Right atrium auricular region (tissue), 2 donors: ENCODE results near the gene PIK3CG. TPM values are rescaled to one million over a fixed set of nuclear protein-coding genes. Genes with fewer than 3 reads are reported as not detected.
"Not testable (repeated sequence)": the region's sequence is repeated elsewhere in the genome, so short reads cannot be mapped to it uniquely, and the experiment has no call there.

Source experiments
- DNase-seq: peaks from one replicate; pipeline ENCODE4 v3.0.0-alpha.2; 2019; ENCODE audit warnings: low spot score
- H3K27ac ChIP-seq, 2 donors: fragments of 200-600 bp; sonication (generic); 1 replicate in 1 of 2; 2 replicates in 1 of 2; pipeline ENCODE4 v1.5.1; 2016 to 2019
- H3K27me3 ChIP-seq, 2 donors: fragments of 200-600 bp; sonication (generic); one replicate each; pipeline versions ENCODE4 v1.5.1 to v1.6.0; 2017 to 2019
- H3K36me3 ChIP-seq: fragments of 200-600 bp; sonication (generic); one replicate; pipeline ENCODE4 v1.5.1; 2016
- H3K4me1 ChIP-seq, 2 donors: fragments of 200-600 bp; sonication (generic); one replicate each; pipeline versions ENCODE4 v1.5.1 to v1.6.0; 2017 to 2019
- H3K4me3 ChIP-seq, 2 donors: fragments of 200-600 bp; sonication (generic); 1 replicate in 1 of 2; 2 replicates in 1 of 2; pipeline ENCODE4 v1.5.1; 2017 to 2019; ENCODE audit warnings: mild to moderate bottlenecking in 1 of 2, moderate library complexity in 1 of 2
- H3K9me3 ChIP-seq, 2 donors: fragments of 200-600 bp; sonication (generic); one replicate each; pipeline ENCODE4 v1.5.1; 2019
- total RNA-seq, 2 donors: library from RNA; depleted of rRNA; stranded (reverse); fragments of >200 nt; gene quantifications; one replicate each; pipeline ENCODE4 v1.1.0, GENCODE V29; 2016
- TF ChIP-seq, protein P1 (sequence below), 2 donors: fragments of 200-600 bp; sonication (generic); IDR thresholded peaks; one replicate each; pipeline ENCODE4 v1.5.1; 2019; ENCODE audit warnings: antibody characterized with exemption in 2 of 2

The PIK3CG gene
- total RNA-seq, 2 donors from 2014 or later = 0.82 to 3.0 TPM

- no peak for DNase-seq
- Histone ChIP-seq H3K27me3 (no peaks in the 10 kb centered on the region), H3K36me3 (no peaks in the 10 kb centered on the region), H3K4me3 (no peak overlapping the region), H3K9me3 (no peaks in the 10 kb centered on the region), H3K27ac (no peak overlapping the region), H3K4me1 (no peaks in the 10 kb centered on the region)
- TF ChIP-seq, protein P1, sequence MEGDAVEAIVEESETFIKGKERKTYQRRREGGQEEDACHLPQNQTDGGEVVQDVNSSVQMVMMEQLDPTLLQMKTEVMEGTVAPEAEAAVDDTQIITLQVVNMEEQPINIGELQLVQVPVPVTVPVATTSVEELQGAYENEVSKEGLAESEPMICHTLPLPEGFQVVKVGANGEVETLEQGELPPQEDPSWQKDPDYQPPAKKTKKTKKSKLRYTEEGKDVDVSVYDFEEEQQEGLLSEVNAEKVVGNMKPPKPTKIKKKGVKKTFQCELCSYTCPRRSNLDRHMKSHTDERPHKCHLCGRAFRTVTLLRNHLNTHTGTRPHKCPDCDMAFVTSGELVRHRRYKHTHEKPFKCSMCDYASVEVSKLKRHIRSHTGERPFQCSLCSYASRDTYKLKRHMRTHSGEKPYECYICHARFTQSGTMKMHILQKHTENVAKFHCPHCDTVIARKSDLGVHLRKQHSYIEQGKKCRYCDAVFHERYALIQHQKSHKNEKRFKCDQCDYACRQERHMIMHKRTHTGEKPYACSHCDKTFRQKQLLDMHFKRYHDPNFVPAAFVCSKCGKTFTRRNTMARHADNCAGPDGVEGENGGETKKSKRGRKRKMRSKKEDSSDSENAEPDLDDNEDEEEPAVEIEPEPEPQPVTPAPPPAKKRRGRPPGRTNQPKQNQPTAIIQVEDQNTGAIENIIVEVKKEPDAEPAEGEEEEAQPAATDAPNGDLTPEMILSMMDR (IDR thresholded peaks at IDR 0.05) = no peak
Observed at GRCh38 chr7:106823631-106824030, 41.5 kb upstream of the PIK3CG start.

DNA sequence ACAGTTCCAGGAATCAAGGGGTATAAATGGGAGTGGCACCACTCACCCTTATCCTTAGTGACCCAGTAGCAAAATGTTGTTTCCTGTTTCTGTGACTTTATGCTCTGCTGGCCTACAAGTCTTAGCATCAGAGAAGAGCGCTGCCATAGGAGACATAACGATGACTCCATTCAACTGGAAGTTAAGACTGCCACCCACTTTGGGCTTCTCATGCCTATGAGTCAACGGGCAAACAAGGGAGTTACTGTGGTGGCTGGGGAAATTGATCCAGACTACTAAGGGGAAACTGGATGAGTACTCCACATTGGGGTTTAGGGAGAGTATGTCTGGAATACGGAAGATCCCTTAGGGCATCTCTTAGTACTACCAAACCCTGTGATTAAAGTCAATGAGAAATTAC lies 40.6 kb upstream of the PIK3CG start:
- Histone ChIP-seq H3K9me3 (no peaks in the 10 kb centered on the region), H3K27me3 (no peaks in the 10 kb centered on the region), H3K4me1 (no peaks in the 10 kb centered on the region), H3K36me3 (no peaks in the 10 kb centered on the region), H3K4me3 (no peak overlapping the region), H3K27ac (no peak overlapping the region)
- TF ChIP-seq, protein P1 (IDR thresholded peaks at IDR 0.05) = no peak
- DNase-seq = no peak

- no peak for DNase-seq
- H3K27me3 ChIP-seq = no peaks in the 10 kb centered on the region
- TF ChIP-seq, protein P1 (IDR thresholded peaks at IDR 0.05) = no peak
- no peak overlapping the region for H3K4me3 ChIP-seq
- H3K36me3 ChIP-seq = no peaks in the 10 kb centered on the region
- no peaks in the 10 kb centered on the region for H3K4me1 ChIP-seq
- no peak overlapping the region for H3K27ac ChIP-seq
- no peaks in the 10 kb centered on the region for H3K9me3 ChIP-seq
Observed at GRCh38 chr7:106827626-106828025, 37.5 kb upstream of the PIK3CG start.

- no peaks in the 10 kb centered on the region for H3K27me3 ChIP-seq
- no peaks in the 10 kb centered on the region for H3K36me3 ChIP-seq
- no peak overlapping the region for H3K4me3 ChIP-seq
- TF ChIP-seq, protein P1 (IDR thresholded peaks at IDR 0.05) = no peak
- no peak for DNase-seq
- H3K9me3 ChIP-seq = no peaks in the 10 kb centered on the region
- H3K4me1 ChIP-seq = no peaks in the 10 kb centered on the region
- no peak overlapping the region for H3K27ac ChIP-seq
Observed at GRCh38 chr7:106829496-106829895, 35.6 kb upstream of the PIK3CG start.

DNA sequence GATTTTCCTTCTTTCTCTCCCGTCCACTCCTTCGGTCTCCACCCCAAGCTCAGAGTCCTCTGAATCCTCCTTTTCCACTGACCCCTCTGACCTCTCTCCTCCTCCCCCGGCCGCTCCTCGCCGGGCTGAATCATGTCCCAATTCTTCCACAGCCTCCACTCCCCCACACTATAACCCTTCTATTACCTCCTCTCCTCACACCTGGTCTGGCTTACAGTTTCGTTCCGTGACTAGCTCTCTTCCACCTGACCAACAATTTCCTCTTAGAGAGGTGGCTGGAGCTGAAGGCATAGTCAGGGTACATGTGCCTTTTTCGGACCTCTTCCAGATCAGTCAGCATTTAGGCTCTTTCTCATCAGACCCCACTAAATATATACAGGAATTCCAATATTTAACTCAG lies 34.2 kb upstream of the PIK3CG start:
- not testable (repeated sequence) for H3K4me1 ChIP-seq, H3K27me3 ChIP-seq, H3K9me3 ChIP-seq, DNase-seq, H3K27ac ChIP-seq, H3K36me3 ChIP-seq, H3K4me3 ChIP-seq

- no peak for DNase-seq
- Histone ChIP-seq H3K27ac (no peak overlapping the region), H3K4me3 (no peak overlapping the region), H3K4me1 (no peaks in the 10 kb centered on the region), H3K27me3 (no peaks in the 10 kb centered on the region), H3K36me3 (no peaks in the 10 kb centered on the region), H3K9me3 (no peaks in the 10 kb centered on the region)
- TF ChIP-seq, protein P1 (IDR thresholded peaks at IDR 0.05) = no peak
Observed at GRCh38 chr7:106836816-106837215, 28.3 kb upstream of the PIK3CG start.
